ENCODE measurements around the gene PRKCZ. TPM values are rescaled to one million over a fixed set of nuclear protein-coding genes. Genes with fewer than 3 reads are reported as not detected.
A peak's percentile ranks its signal among the peaks of the same experiment; 100 is the strongest.
"Not testable (repeated sequence)": the region's sequence is repeated elsewhere in the genome, so short reads cannot be mapped to it uniquely, and the experiment has no call there.

The PRKCZ gene
- total RNA-seq, 1 donor from 2014 or later = 33.4 TPM

- H3K4me1 ChIP-seq = peaks cover 11% of the 10 kb centered on the region
- TF ChIP-seq CTCF (IDR thresholded peaks at IDR 0.05) (no peak), EZH2phosphoT487 (IDR thresholded peaks at IDR 0.05) (no peak), EZH2 (IDR thresholded peaks at IDR 0.05) (no peak)
- H3K4me1 Mint-ChIP-seq = peaks cover 12% of the 10 kb centered on the region
Measured at GRCh38 chr1:2121101-2121691, 71.0 kb downstream of the PRKCZ start.

GRCh38 chr1:2121794-2122193, 71.6 kb downstream of the PRKCZ start:
- H3F3A ChIP-seq (ENCODE audit: low read depth); H3K9ac ChIP-seq; H3K36me3 ChIP-seq; H3K27me3 ChIP-seq; H3K27ac Mint-ChIP-seq; H3K4me3 ChIP-seq; H4K20me1 ChIP-seq (ENCODE audit: low read depth); H3K4me2 ChIP-seq; H3K27ac ChIP-seq; H3K36me3 Mint-ChIP-seq; DNase-seq (ENCODE audit: low spot score); H2AFZ ChIP-seq (replicated peaks); H3K4me1 Mint-ChIP-seq; H3K9me3 ChIP-seq (ENCODE audit: low read depth); H3K4me1 ChIP-seq; H3K4me3 Mint-ChIP-seq; H3K27me3 Mint-ChIP-seq (ENCODE audit: insufficient read depth, low read depth): not testable (repeated sequence)
- H3K79me2 ChIP-seq (ENCODE audit: low read depth) = peaks cover 21% of the 10 kb centered on the region
- peaks cover 29% of the 10 kb centered on the region for H3K9me3 Mint-ChIP-seq

More at GRCh38 chr1:2121101-2121691, 71.0 kb downstream of the PRKCZ start:
- Mint-ChIP-seq H3K27ac (no peak overlapping the region), H3K4me3 (no peak overlapping the region), H3K9me3 (peaks cover 29% of the 10 kb centered on the region), H3K36me3 (peaks cover 2% of the 10 kb centered on the region), H3K27me3 (ENCODE audit: insufficient read depth, low read depth) (peaks cover 8% of the 10 kb centered on the region)
- Histone ChIP-seq H3K79me2 (ENCODE audit: low read depth) (peaks cover 21% of the 10 kb centered on the region), H3K4me2 (no peak overlapping the region), H3K36me3 (peaks cover 4% of the 10 kb centered on the region), H3F3A (ENCODE audit: low read depth) (peaks cover 15% of the 10 kb centered on the region), H3K27me3 (no peaks in the 10 kb centered on the region), H3K27ac (no peak overlapping the region), H3K9ac (no peak overlapping the region), H3K9me3 (ENCODE audit: low read depth) (no peaks in the 10 kb centered on the region), H4K20me1 (ENCODE audit: low read depth) (peaks cover 10% of the 10 kb centered on the region), H3K4me3 (no peak overlapping the region), H2AFZ (replicated peaks) (no peak overlapping the region)
- DNase-seq (ENCODE audit: low spot score) = no peak

- DNase-seq (ENCODE audit: low spot score) = peak; percentile 1
- Mint-ChIP-seq H3K9me3 (peaks cover 17% of the 10 kb centered on the region), H3K36me3 (no peaks in the 10 kb centered on the region), H3K4me1 (peaks cover 25% of the 10 kb centered on the region), H3K4me3 (no peak overlapping the region), H3K27me3 (ENCODE audit: insufficient read depth, low read depth) (peaks cover 10% of the 10 kb centered on the region), H3K27ac (peak overlapping the region; percentile 85)
- Histone ChIP-seq H4K20me1 (ENCODE audit: low read depth) (peaks cover 13% of the 10 kb centered on the region), H2AFZ (replicated peaks) (no peak overlapping the region), H3K27ac (no peak overlapping the region), H3K4me1 (peaks cover 11% of the 10 kb centered on the region), H3K79me2 (ENCODE audit: low read depth) (no peaks in the 10 kb centered on the region), H3F3A (ENCODE audit: low read depth) (no peaks in the 10 kb centered on the region), H3K4me2 (no peak overlapping the region), H3K27me3 (no peaks in the 10 kb centered on the region), H3K36me3 (no peaks in the 10 kb centered on the region), H3K9me3 (ENCODE audit: low read depth) (no peaks in the 10 kb centered on the region), H3K4me3 (no peak overlapping the region), H3K9ac (no peak overlapping the region)
- TF ChIP-seq CTCF (IDR thresholded peaks at IDR 0.05) (no peak), EZH2 (IDR thresholded peaks at IDR 0.05) (no peak), EZH2phosphoT487 (IDR thresholded peaks at IDR 0.05) (no peak)
Measured at GRCh38 chr1:2124446-2125198, 74.4 kb downstream of the PRKCZ start.

Data from neural progenitor cell (in vitro differentiated cells).